KMS-11 (cell line): ENCODE data around the gene SDC4.
A peak's percentile ranks its signal among the peaks of the same experiment; 100 is the strongest.

Source experiments
- H2AFZ ChIP-seq: fragments of 200-600 bp; sonication (generic); 2 replicates; pipeline ENCODE4 v1.6.1; 2016; ENCODE audit warnings: antibody characterized with exemption, mixed run types, low read depth
- H3K27ac ChIP-seq: fragments of 200-600 bp; sonication (generic); 2 replicates; pipeline ENCODE4 v1.6.1; 2016; ENCODE audit warnings: mild to moderate bottlenecking, mixed run types
- H3K27me3 ChIP-seq: fragments of 200-600 bp; sonication (generic); 2 replicates; pipeline ENCODE4 v1.6.1; 2017; ENCODE audit warnings: mild to moderate bottlenecking, low read depth, mixed run types, moderate library complexity; ENCODE audit not compliant: insufficient read depth
- H3K36me3 ChIP-seq: fragments of 200-600 bp; sonication (generic); 2 replicates; pipeline ENCODE4 v1.6.1; 2017; ENCODE audit warnings: mild to moderate bottlenecking, mixed run types; ENCODE audit not compliant: insufficient read depth
- H3K4me1 ChIP-seq: fragments of 200-600 bp; sonication (generic); 2 replicates; pipeline ENCODE4 v1.6.1; 2016; ENCODE audit warnings: mild to moderate bottlenecking, low read depth, mixed run types; ENCODE audit not compliant: poor library complexity, severe bottlenecking
- H3K4me2 ChIP-seq: fragments of 200-600 bp; sonication (generic); 2 replicates; pipeline ENCODE4 v1.7.0; 2016; ENCODE audit warnings: mild to moderate bottlenecking, mixed run types
- H3K4me3 ChIP-seq: fragments of 200-600 bp; sonication (generic); IDR thresholded peaks from 2 replicates; pipeline ENCODE4 v1.6.1; 2017; ENCODE audit warnings: low read depth, low read length, mixed read lengths; ENCODE audit not compliant: insufficient read depth
- H3K79me2 ChIP-seq: fragments of 200-600 bp; sonication (generic); 2 replicates; pipeline ENCODE4 v1.6.1; 2016; ENCODE audit warnings: low read depth, mixed run types; ENCODE audit not compliant: insufficient read depth
- H3K9ac ChIP-seq: fragments of 200-600 bp; sonication (generic); 2 replicates; pipeline ENCODE4 v1.6.1; 2016; ENCODE audit warnings: mild to moderate bottlenecking, mixed run types
- H4K20me1 ChIP-seq: fragments of 200-600 bp; sonication (generic); 2 replicates; pipeline ENCODE4 v1.6.1; 2016; ENCODE audit warnings: mild to moderate bottlenecking, mixed run types; ENCODE audit not compliant: insufficient read depth
- CTCF ChIP-seq: fragments of 200-600 bp; sonication (generic); conservative IDR thresholded peaks from 2 replicates; pipeline ENCODE4 v1.6.1; 2017; ENCODE audit warnings: low read depth, mild to moderate bottlenecking, antibody characterized with exemption, low read length, moderate library complexity, mixed read lengths

The SDC4 gene

GRCh38 chr20:45322952-45323383 is 25.3 kb downstream of the SDC4 start:
- Histone ChIP-seq H3K4me2 (no peak overlapping the region), H4K20me1 (no peaks in the 10 kb centered on the region), H3K27me3 (no peaks in the 10 kb centered on the region), H3K27ac (no peak overlapping the region), H3K79me2 (no peaks in the 10 kb centered on the region), H3K9ac (no peak overlapping the region), H3K4me3 (no peak overlapping the region), H2AFZ (no peak overlapping the region), H3K36me3 (no peaks in the 10 kb centered on the region), H3K4me1 (peaks cover 41% of the 10 kb centered on the region)
- no peak for TF ChIP-seq CTCF

- TF ChIP-seq CTCF: no peak
- Histone ChIP-seq H3K4me1 (peaks cover 41% of the 10 kb centered on the region), H3K27ac (peak overlapping the region; percentile 14; the same call in 1 of the 2 replicates), H2AFZ (no peak overlapping the region), H3K36me3 (no peaks in the 10 kb centered on the region), H3K79me2 (no peaks in the 10 kb centered on the region), H3K4me3 (no peak overlapping the region), H3K4me2 (peak overlapping the region; percentile 34; the same call in 1 of the 2 replicates), H3K9ac (no peak overlapping the region), H3K27me3 (no peaks in the 10 kb centered on the region), H4K20me1 (no peaks in the 10 kb centered on the region)
Measured at GRCh38 chr20:45320948-45321595, 27.2 kb downstream of the SDC4 start.

GRCh38 chr20:45318948-45319347 is 29.3 kb downstream of the SDC4 start:
- no peak overlapping the region for H3K27ac ChIP-seq
- no peak overlapping the region for H3K4me2 ChIP-seq
- no peaks in the 10 kb centered on the region for H4K20me1 ChIP-seq
- H3K9ac ChIP-seq: no peak overlapping the region
- TF ChIP-seq CTCF: no peak
- no peaks in the 10 kb centered on the region for H3K27me3 ChIP-seq
- H3K79me2 ChIP-seq: no peaks in the 10 kb centered on the region
- peaks cover 41% of the 10 kb centered on the region for H3K4me1 ChIP-seq
- H3K36me3 ChIP-seq: no peaks in the 10 kb centered on the region
- no peak overlapping the region for H2AFZ ChIP-seq
- H3K4me3 ChIP-seq: no peak overlapping the region

- H3K4me2 ChIP-seq: no peak overlapping the region
- no peaks in the 10 kb centered on the region for H3K36me3 ChIP-seq
- no peak overlapping the region for H2AFZ ChIP-seq
- no peak for TF ChIP-seq CTCF
- H3K4me3 ChIP-seq: no peak overlapping the region
- H3K27me3 ChIP-seq: no peaks in the 10 kb centered on the region
- no peaks in the 10 kb centered on the region for H3K79me2 ChIP-seq
- no peak overlapping the region for H3K9ac ChIP-seq
- H4K20me1 ChIP-seq: no peaks in the 10 kb centered on the region
- no peak overlapping the region for H3K27ac ChIP-seq
- H3K4me1 ChIP-seq: peaks cover 41% of the 10 kb centered on the region
Measured at GRCh38 chr20:45318386-45318939, 29.8 kb downstream of the SDC4 start.
